H1 (cell line): ENCODE measurements around the gene PCNX3. TPM values are rescaled to one million over a fixed set of nuclear protein-coding genes. Genes with fewer than 3 reads are reported as not detected.

Experiments
- CTCF ChIA-PET: fragments of 300-600 bp; sonication (Branson Sonifier 250); formaldehyde crosslinking; loops from one replicate; lab custom pipeline; 2021; ENCODE audit not compliant: partially characterized antibody; lab: Charles Lee
- POLR2A ChIA-PET: fragments of 300-600 bp; sonication (Branson Sonifier 250); formaldehyde crosslinking; loops from one replicate; lab custom pipeline; 2021; ENCODE audit warnings: inconsistent platforms; ENCODE audit not compliant: partially characterized antibody; lab: Charles Lee
- DNase-seq, 2 experiments: peaks; one replicate each; pipeline versions ENCODE4 v3.0.0 to v3.0.0-alpha.2; 2010 to 2022; ENCODE audit warnings: low spot score in 2 of 2, low read depth in 1 of 2, mixed read lengths in 1 of 2
- FAIRE-seq: peaks from 2 replicates; lab custom pipeline; 2011; peaks lifted over from hg19 to GRCh38; lab: Jason Lieb, UNC
- H2AFZ ChIP-seq: 2 replicates; pipeline ENCODE4 v1.8.1; 2012; ENCODE audit warnings: low read length, inconsistent platforms
- H2AK5ac ChIP-seq: 2 replicates; pipeline ENCODE4 v1.6.1; 2013; ENCODE audit warnings: low read depth, low read length
- H2BK120ac ChIP-seq: replicated peaks from 2 replicates; pipeline ENCODE3; 2013; ENCODE audit warnings: low read depth, low read length, inconsistent platforms
- H2BK12ac ChIP-seq: 2 replicates; pipeline ENCODE4 v1.6.1; 2013; ENCODE audit warnings: low read depth, low read length
- H2BK15ac ChIP-seq: 2 replicates; pipeline ENCODE4 v1.6.1; 2013; ENCODE audit warnings: low read length
- H2BK20ac ChIP-seq: 2 replicates; pipeline ENCODE4 v1.6.1; 2013; ENCODE audit warnings: low read length
- H2BK5ac ChIP-seq: 2 replicates; pipeline ENCODE4 v1.6.1; 2013; ENCODE audit warnings: low read depth, low read length
- H3K14ac ChIP-seq: 2 replicates; pipeline ENCODE4 v1.6.1; 2013; ENCODE audit warnings: inconsistent platforms; ENCODE audit not compliant: insufficient read length
- H3K18ac ChIP-seq: 2 replicates; pipeline ENCODE4 v1.6.1; 2013; ENCODE audit warnings: low read length; ENCODE audit errors: extremely low read depth
- H3K23ac ChIP-seq: 2 replicates; pipeline ENCODE4 v1.6.1; 2013; ENCODE audit warnings: inconsistent platforms; ENCODE audit not compliant: insufficient read length
- H3K23me2 ChIP-seq: 2 replicates; pipeline ENCODE4 v1.6.1; 2013; ENCODE audit warnings: low read depth, low read length
- H3K27ac ChIP-seq: 2 replicates; pipeline ENCODE4 v1.6.1; 2011; ENCODE audit warnings: low read depth, low read length, inconsistent platforms
- H3K27me3 ChIP-seq, 4 experiments: replicated peaks in 1 of 4; 1 replicate in 1 of 4; 2 replicates in 3 of 4; pipeline versions ENCODE4 v1.6.1 to v1.8.1; 2011 to 2013; ENCODE audit warnings: low read length in 3 of 4, mild to moderate bottlenecking in 3 of 4, inconsistent platforms in 2 of 4, mixed read lengths in 2 of 4, moderate library complexity in 1 of 4; ENCODE audit not compliant: control insufficient read depth in 3 of 4, insufficient read depth in 3 of 4; ENCODE audit errors: extremely low read depth in 1 of 4
- H3K36me3 ChIP-seq, 4 experiments: 2 replicates each; pipeline versions ENCODE4 v1.6.1 to v1.8.1; 2011 to 2013; ENCODE audit warnings: mild to moderate bottlenecking in 4 of 4, low read length in 3 of 4, moderate library complexity in 2 of 4, control low read depth in 1 of 4, inconsistent platforms in 1 of 4; ENCODE audit not compliant: insufficient read depth in 4 of 4, control insufficient read depth in 2 of 4
- H3K4ac ChIP-seq: replicated peaks from 2 replicates; pipeline ENCODE3; 2013; ENCODE audit warnings: low read length, low read depth, mixed read lengths, inconsistent platforms; ENCODE audit not compliant: insufficient read length
- H3K4me1 ChIP-seq, 4 experiments: replicated peaks in 1 of 4; 1 replicate in 1 of 4; 2 replicates in 3 of 4; pipeline versions ENCODE4 v1.6.1 to v1.8.1; 2011 to 2013; ENCODE audit warnings: low read length in 3 of 4, inconsistent platforms in 2 of 4, mixed read lengths in 1 of 4; ENCODE audit not compliant: insufficient read depth in 4 of 4, control insufficient read depth in 3 of 4
- H3K4me2 ChIP-seq, 2 experiments: 2 replicates each; pipeline versions ENCODE4 v1.6.1 to v1.8.1; 2011 to 2013; ENCODE audit warnings: low read depth in 2 of 2, low read length in 2 of 2, control low read depth in 1 of 2, inconsistent platforms in 1 of 2, mild to moderate bottlenecking in 1 of 2; ENCODE audit not compliant: insufficient read depth in 1 of 2
- H3K4me3 ChIP-seq, 4 experiments: fragments of 200-600, 300-600 bp in 1 of 4; sonication (generic), shearing (Covaris generic), sonication (Bioruptor Twin) in 1 of 4; 2 replicates each; pipeline versions ENCODE4 v1.5.1 to v1.8.1; 2011 to 2016; ENCODE audit warnings: low read length in 4 of 4, low read depth in 3 of 4, control low read depth in 2 of 4, inconsistent platforms in 2 of 4, mild to moderate bottlenecking in 2 of 4, mixed read lengths in 1 of 4, moderate library complexity in 1 of 4; ENCODE audit not compliant: insufficient read depth in 2 of 4; ENCODE audit errors: extremely low read depth in 1 of 4
- H3K56ac ChIP-seq: replicated peaks from 2 replicates; pipeline ENCODE3; 2013; ENCODE audit warnings: low read depth, mild to moderate bottlenecking, mixed read lengths, low read length, inconsistent platforms; ENCODE audit not compliant: insufficient read length
- H3K79me1 ChIP-seq: 2 replicates; pipeline ENCODE4 v1.6.1; 2013; ENCODE audit warnings: low read depth, low read length, control low read depth
- H3K79me2 ChIP-seq, 2 experiments: 2 replicates each; pipeline versions ENCODE4 v1.6.1 to v1.8.1; 2012 to 2013; ENCODE audit warnings: low read length in 2 of 2, mild to moderate bottlenecking in 2 of 2, inconsistent platforms in 1 of 2; ENCODE audit not compliant: insufficient read depth in 2 of 2, control insufficient read depth in 1 of 2
- H3K9ac ChIP-seq, 4 experiments: replicated peaks in 1 of 4; 1 replicate in 1 of 4; 2 replicates in 3 of 4; pipeline versions ENCODE4 v1.6.1 to v1.8.1; 2011 to 2013; ENCODE audit warnings: low read depth in 3 of 4, low read length in 3 of 4, control low read depth in 2 of 4, mild to moderate bottlenecking in 2 of 4, moderate library complexity in 2 of 4, inconsistent platforms in 1 of 4; ENCODE audit errors: extremely low read depth in 1 of 4
- H3K9me3 ChIP-seq, 2 experiments: 2 replicates each; pipeline versions ENCODE4 v1.6.1 to v1.8.1; 2012 to 2013; ENCODE audit warnings: mild to moderate bottlenecking in 2 of 2, moderate library complexity in 2 of 2, control low read depth in 1 of 2, inconsistent platforms in 1 of 2, low read depth in 1 of 2, low read length in 1 of 2, mixed read lengths in 1 of 2; ENCODE audit not compliant: insufficient read depth in 2 of 2
- H4K20me1 ChIP-seq, 2 experiments: replicated peaks in 1 of 2; 2 replicates each; pipeline versions ENCODE3 to v1.8.1; 2011 to 2013; ENCODE audit warnings: inconsistent platforms in 2 of 2, low read length in 2 of 2, mild to moderate bottlenecking in 1 of 2; ENCODE audit not compliant: insufficient read depth in 2 of 2, control insufficient read depth in 1 of 2
- H4K5ac ChIP-seq: 2 replicates; pipeline ENCODE4 v1.6.1; 2013; ENCODE audit warnings: low read length, low read depth, mixed read lengths, inconsistent platforms; ENCODE audit not compliant: insufficient read length
- H4K8ac ChIP-seq: 2 replicates; pipeline ENCODE4 v1.8.0; 2013; ENCODE audit warnings: mild to moderate bottlenecking, moderate library complexity, low read length, inconsistent platforms; ENCODE audit not compliant: insufficient read depth; ENCODE audit errors: extremely low read depth
- H4K91ac ChIP-seq: replicated peaks from 2 replicates; pipeline ENCODE3; 2013; ENCODE audit warnings: low read length, mixed read lengths, inconsistent platforms; ENCODE audit not compliant: insufficient read length
- EP300 ChIP-seq, 2 experiments: IDR thresholded peaks; 1 replicate in 1 of 2; 2 replicates in 1 of 2; pipeline ENCODE4 v1.6.1; 2011 to 2012; ENCODE audit warnings: low read depth in 2 of 2, low read length in 2 of 2, mild to moderate bottlenecking in 2 of 2, borderline replicate concordance in 1 of 2, inconsistent platforms in 1 of 2, moderate library complexity in 1 of 2
- SAP30 ChIP-seq: fragments of 300-600 bp; sonication (generic); IDR thresholded peaks from 2 replicates; pipeline ENCODE4 v1.7.1; 2012; ENCODE audit warnings: low read length, moderate library complexity, mild to moderate bottlenecking, inconsistent platforms; ENCODE audit not compliant: insufficient read depth, insufficient replicate concordance
- WGBS, 2 experiments: shearing (Covaris generic) in 1 of 2; methylation state at CpG; one replicate each; pipeline versions ENCODE4 v1.1.6 to v1.1.7; 2013 to 2015; ENCODE audit warnings: low lambda C conversion rate in 2 of 2, mixed read lengths in 2 of 2, inconsistent platforms in 1 of 2, low coverage in 1 of 2, missing lambda C conversion rate in 1 of 2; ENCODE audit not compliant: insufficient replicate concordance in 2 of 2, insufficient coverage in 1 of 2, insufficient read length in 1 of 2; ENCODE audit errors: extremely low coverage in 1 of 2, missing lambda C conversion rate in 1 of 2; 5-methylcytosine and 5-hydroxymethylcytosine counted together
- polyA plus RNA-seq, 7 experiments: library from polyadenylated mRNA; depleted of rRNA in 3 of 7; stranded (reverse) in 5 of 7; unstranded in 2 of 7; fragments of >200 nt in 5 of 7; fragments of 200-250 nt in 2 of 7; gene quantifications; 1 replicate in 5 of 7; 2 replicates in 1 of 7; 4 replicates in 1 of 7; pipeline versions ENCODE4 v1.2.1 to v1.2.3, GENCODE V29; 2011 to 2013; ENCODE audit warnings: missing spikeins in 2 of 7, mixed read lengths in 2 of 7
- total RNA-seq: library from RNA; stranded (reverse); fragmentation: NEBNext Ultra II Directional; extraction: Animal tissue kit (Norgen Biotek cat#: 25700); gene quantifications from 2 replicates; pipeline ENCODE4 v1.2.1, GENCODE V29; 2021

Gene PCNX3
- total and polyA plus RNA-seq, 2 of the 8 experiments (the other 6 are each of a cell fraction or from before 2014, with no cell fraction given), result 27.2 to 38.8 TPM

DNA sequence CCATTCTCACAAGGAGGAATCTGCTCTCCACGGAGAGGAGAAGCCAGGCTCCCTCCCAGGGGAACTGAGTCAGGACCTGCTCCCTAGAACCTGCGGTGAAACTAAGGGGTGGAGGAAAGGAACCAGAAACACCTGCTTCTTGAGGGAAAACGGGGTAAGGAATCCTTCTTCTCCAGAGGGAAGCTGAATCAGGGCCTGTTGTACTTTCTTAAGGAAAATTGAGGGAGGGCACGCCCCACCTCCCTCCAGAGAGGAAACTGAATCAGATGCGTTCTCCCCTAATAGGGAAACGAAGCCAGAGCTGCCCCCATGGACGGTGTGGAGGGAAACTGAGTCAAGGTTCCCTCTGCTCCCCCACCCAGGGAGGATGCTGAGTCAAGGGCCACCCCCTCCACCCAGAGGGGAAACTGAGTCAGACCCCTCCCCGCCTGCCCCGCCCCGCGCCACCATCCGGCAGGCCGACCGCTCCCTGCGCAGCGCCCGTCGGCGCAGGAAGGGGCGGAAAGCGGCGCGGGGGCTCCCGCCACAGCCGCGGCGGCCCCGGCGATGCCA is 46.7 kb downstream of the PCNX3 start:
- peak overlapping the region; percentile 68; the same call in 1 of the 2 replicates for H3K27ac ChIP-seq
- no peak overlapping the region for H2BK120ac ChIP-seq
- H3K4me1 ChIP-seq, result peaks cover 0 to 5% (median 2%) of the 10 kb centered on the region in 4 experiments; a peak in 4 of 7 replicates
- 3% methylated on average over 27 of the region's 29 CpGs; no CpG with 5 or more reads in 1 of the 2 experiments for WGBS, 2 experiments
- H3K23ac ChIP-seq, result no peak overlapping the region
- H2AFZ ChIP-seq, result no peak overlapping the region
- H3K4me3 ChIP-seq, result peak overlapping the region; percentile 63 to 85 (median 81)
- ChIA-PET CTCF (interaction anchor here (1.0 to 2.7 kb wide), 4 partner anchors 9 to 347 kb away, joined by 3 to 10 read pairs (median 6); partner anchors contain the start of gene SIPA1), POLR2A (interaction anchor here (0.6 to 8.9 kb wide), 13 partner anchors 9 to 387 kb away, joined by 3 to 58 read pairs (median 4); partner anchors contain the start of genes CFL1, GAL3ST3 and KAT5)
- H4K8ac ChIP-seq, result peak overlapping the region; percentile 36; the same call in 1 of the 2 replicates
- no peak overlapping the region for H3K14ac ChIP-seq
- H4K5ac ChIP-seq, result no peak overlapping the region
- H3K23me2 ChIP-seq, result peaks cover 11% of the 10 kb centered on the region; the same call in 1 of the 2 replicates
- H2BK15ac ChIP-seq, result no peak overlapping the region
- H3K79me1 ChIP-seq, result peaks cover 3% of the 10 kb centered on the region; the same call in 1 of the 2 replicates
- no peaks in the 10 kb centered on the region for H3K9me3 ChIP-seq
- no peak overlapping the region for H2BK5ac ChIP-seq
- H3K4ac ChIP-seq, result no peak overlapping the region
- H3K56ac ChIP-seq, result no peak overlapping the region
- peaks cover 0 to 3% of the 10 kb centered on the region in 2 experiments for H4K20me1 ChIP-seq
- peak overlapping the region; percentile 68 to 88 for H3K4me2 ChIP-seq
- TF ChIP-seq SAP30 (peak; percentile 33), EP300 (IDR thresholded peaks at IDR 0.05; ENCODE audit: borderline replicate concordance in 1 of 2, low read depth in 2 of 2, low read length in 2 of 2) (no peak)
- H3K9ac ChIP-seq, result peak overlapping the region; percentile 58 to 81 (median 66); a peak in 6 of 7 replicates
- H2AK5ac ChIP-seq, result no peak overlapping the region
- peak overlapping the region; percentile 4 for H4K91ac ChIP-seq
- no peak for DNase-seq
- H2BK20ac ChIP-seq, result no peak overlapping the region
- H3K79me2 ChIP-seq, result peaks cover 0 to 15% of the 10 kb centered on the region in 2 experiments; a peak in 1 of 4 replicates
- H2BK12ac ChIP-seq, result no peak overlapping the region
- no peak for FAIRE-seq
- H3K27me3 ChIP-seq, result no peaks in the 10 kb centered on the region
- H3K36me3 ChIP-seq, result peaks cover 20 to 32% (median 26%) of the 10 kb centered on the region in 4 experiments
- peak overlapping the region; percentile 2; the same call in 1 of the 2 replicates for H3K18ac ChIP-seq
